K562 (cell line): Measurements from ENCODE around the gene KCNK1. TPM values are rescaled to one million over a fixed set of nuclear protein-coding genes. Genes with fewer than 3 reads are reported as not detected.

Experiments
- CHD4 ChIP-seq: fragments of 200-600 bp; sonication (generic); IDR thresholded peaks from 3 replicates; pipeline ENCODE4 v1.6.1; 2012; ENCODE audit warnings: low read depth, mild to moderate bottlenecking, mixed read lengths, low read length, inconsistent platforms; ENCODE audit not compliant: insufficient read depth, insufficient replicate concordance, poor library complexity, severe bottlenecking
- CREM ChIP-seq: IDR thresholded peaks from 2 replicates; pipeline ENCODE4 v1.6.1; 2014; ENCODE audit warnings: antibody characterized with exemption, low read depth
- GABPB2 ChIP-seq: fragments of 250-450 bp; sonication (Bioruptor Pico); conservative IDR thresholded peaks from 2 replicates; pipeline ENCODE4 v1.5.1; 2021; ENCODE audit warnings: mild to moderate bottlenecking
- MAFG ChIP-seq: fragments of 450-650 bp; conservative IDR thresholded peaks from 2 replicates; pipeline ENCODE4 v1.6.1; 2016; ENCODE audit warnings: missing genetic modification characterization, missing compliant biosample characterization
- MYC ChIP-seq, 2 experiments: fragments of 250-450 bp in 1 of 2; sonication (Bioruptor Pico) in 1 of 2; IDR thresholded peaks; 2 replicates each; pipeline versions ENCODE4 v1.5.1 to v1.6.1; 2012 to 2021; ENCODE audit warnings: low read depth in 2 of 2, borderline replicate concordance in 1 of 2, improper control_type of control experiment in 1 of 2, low read length in 1 of 2, mild to moderate bottlenecking in 1 of 2, moderate library complexity in 1 of 2
- NFE2 ChIP-seq: IDR thresholded peaks from 2 replicates; pipeline ENCODE4 v1.6.1; 2014; ENCODE audit warnings: antibody characterized with exemption, low read depth
- POLR2A ChIP-seq: fragments of 450-650 bp; conservative IDR thresholded peaks from 2 replicates; pipeline ENCODE4 v1.6.1; 2016
- PTRF ChIP-seq: fragments of 450-650 bp; IDR thresholded peaks from 2 replicates; pipeline ENCODE4 v1.6.1; 2016; ENCODE audit warnings: mild to moderate bottlenecking, missing genetic modification characterization, missing compliant biosample characterization
- RFX7 ChIP-seq: fragments of 250-450 bp; sonication (Bioruptor Pico); IDR thresholded peaks from 2 replicates; pipeline ENCODE4 v1.5.1; 2021; ENCODE audit warnings: mild to moderate bottlenecking
- RHOXF2B ChIP-seq: fragments of 250-450 bp; sonication (Bioruptor Pico); conservative IDR thresholded peaks from 2 replicates; pipeline ENCODE4 v1.5.1; 2021
- TCF3 ChIP-seq: sonication (generic); formaldehyde crosslinking; IDR thresholded peaks from 2 replicates; pipeline ENCODE4 v1.4.0; 2020; ENCODE audit warnings: mild to moderate bottlenecking, missing genetic modification reagents
- TOE1 ChIP-seq, 2 experiments: fragments of 450-650 bp in 1 of 2; sonication (generic) in 1 of 2; formaldehyde crosslinking in 1 of 2; IDR thresholded peaks; 2 replicates each; pipeline versions ENCODE4 v1.7.1 to v1.8.0; 2016 to 2022; ENCODE audit warnings: borderline replicate concordance in 2 of 2, mild to moderate bottlenecking in 2 of 2, antibody characterized with exemption in 1 of 2, inconsistent platforms in 1 of 2, low read depth in 1 of 2, missing genetic modification reagents in 1 of 2, moderate library complexity in 1 of 2
- ZEB2 ChIP-seq: fragments of 450-650 bp; IDR thresholded peaks from 2 replicates; pipeline ENCODE4 v1.6.1; 2016
- ZKSCAN3 ChIP-seq: fragments of 250-450 bp; sonication (Bioruptor Pico); IDR thresholded peaks from 2 replicates; pipeline ENCODE4 v1.4.0; 2020
- polyA plus RNA-seq, 8 experiments: library from polyadenylated mRNA; depleted of rRNA in 4 of 8; stranded (reverse) in 5 of 8; unstranded in 3 of 8; fragments of >200 nt; fragmentation: Nextera tagmentation in 2 of 8; fragmentation: Illumina TruSeq in 1 of 8; extraction: Ambion mirVana in 2 of 8; extraction: Trizol in 1 of 8; gene quantifications; 2 replicates each; pipeline versions ENCODE4 v1.2.1 to v1.2.3, GENCODE V29; 2011 to 2014; ENCODE audit warnings: inconsistent platforms in 1 of 8, missing spikeins in 1 of 8
- total RNA-seq, 7 experiments: library from RNA; depleted of rRNA in 6 of 7; stranded (reverse); fragments of >200 nt in 6 of 7; fragmentation: Illumina TruSeq in 2 of 7; extraction: Trizol in 2 of 7; gene quantifications; 2 replicates each; pipeline versions ENCODE4 v1.2.1 to v1.2.3, GENCODE V29; 2011 to 2021; ENCODE audit warnings: low replicate concordance in 1 of 7
- TF ChIP-seq, protein P1 (sequence below): IDR thresholded peaks from 3 replicates; pipeline ENCODE4 v1.6.1; 2011; ENCODE audit warnings: borderline replicate concordance, mild to moderate bottlenecking, moderate library complexity; ENCODE audit not compliant: insufficient read length; ENCODE audit errors: extremely low read depth
- TF ChIP-seq, protein P2 (sequence below): fragments of 450-650 bp; IDR thresholded peaks from 2 replicates; pipeline ENCODE4 v1.6.1; 2016; ENCODE audit warnings: antibody characterized with exemption
- TF ChIP-seq, protein P3 (sequence below): fragments of 450-650 bp; IDR thresholded peaks from 2 replicates; pipeline ENCODE4 v1.6.1; 2016; ENCODE audit warnings: mild to moderate bottlenecking
- TF ChIP-seq, protein P4 (sequence below): sonication (generic); formaldehyde crosslinking; IDR thresholded peaks from 2 replicates; pipeline ENCODE4 v1.8.1; 2023; ENCODE audit warnings: mild to moderate bottlenecking, missing genetic modification reagents

Gene KCNK1
- total and polyA plus RNA-seq, 9 of the 15 experiments (the other 6 are each of a cell fraction or from before 2014, with no cell fraction given): 3.1 to 22.7 (median 6.0) TPM

DNA sequence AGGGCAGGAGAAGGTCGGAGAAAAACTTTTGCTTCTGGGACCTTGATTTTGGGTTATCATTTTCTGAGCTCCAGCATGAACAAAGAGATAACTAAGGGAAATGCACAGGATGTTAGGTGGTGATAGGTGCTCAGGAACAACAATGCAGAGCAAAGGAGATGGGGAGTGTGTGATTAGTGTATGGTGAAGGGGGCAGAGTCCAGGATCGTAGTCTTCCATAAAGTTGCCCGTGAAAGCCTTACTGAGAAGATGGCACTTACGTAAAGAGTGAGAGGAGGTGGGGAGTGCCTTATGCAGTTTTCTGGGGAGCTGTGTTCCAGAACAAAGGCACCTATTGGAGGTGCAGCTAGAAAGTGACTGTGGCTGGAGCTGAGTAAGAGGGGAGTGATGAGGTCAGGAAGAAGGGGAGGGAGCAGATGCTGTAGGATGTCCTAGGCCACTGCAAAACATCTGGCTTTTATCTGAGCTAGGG is 11.6 kb downstream of the KCNK1 start (continued):
- TF ChIP-seq TOE1 (IDR thresholded peaks at IDR 0.05; ENCODE audit: borderline replicate concordance) (0 out of 2 replicates have a peak, but pooled peaks have one; percentile 53), TOE1 (CRISPR knock-in tag; IDR thresholded peaks at IDR 0.05; ENCODE audit: borderline replicate concordance, low read depth) (no peak), ZKSCAN3 (CRISPR knock-in tag) (no peak), TCF3 (CRISPR knock-in tag) (peak; percentile 60), NFE2 (no peak), ZEB2 (peak; percentile 75; the same call in 1 of the 2 replicates), PTRF (no peak), CREM (no peak), CHD4 (no peak), RHOXF2B (CRISPR knock-in tag) (no peak), POLR2A (no peak), MYC (IDR thresholded peaks at IDR 0.05; ENCODE audit: low read depth, low read length) (no peak), MYC (CRISPR knock-in tag; IDR thresholded peaks at IDR 0.05; ENCODE audit: borderline replicate concordance, low read depth) (no peak), MAFG (tag) (no peak), GABPB2 (no peak), RFX7 (CRISPR knock-in tag) (no peak)
- TF ChIP-seq, protein P1, sequence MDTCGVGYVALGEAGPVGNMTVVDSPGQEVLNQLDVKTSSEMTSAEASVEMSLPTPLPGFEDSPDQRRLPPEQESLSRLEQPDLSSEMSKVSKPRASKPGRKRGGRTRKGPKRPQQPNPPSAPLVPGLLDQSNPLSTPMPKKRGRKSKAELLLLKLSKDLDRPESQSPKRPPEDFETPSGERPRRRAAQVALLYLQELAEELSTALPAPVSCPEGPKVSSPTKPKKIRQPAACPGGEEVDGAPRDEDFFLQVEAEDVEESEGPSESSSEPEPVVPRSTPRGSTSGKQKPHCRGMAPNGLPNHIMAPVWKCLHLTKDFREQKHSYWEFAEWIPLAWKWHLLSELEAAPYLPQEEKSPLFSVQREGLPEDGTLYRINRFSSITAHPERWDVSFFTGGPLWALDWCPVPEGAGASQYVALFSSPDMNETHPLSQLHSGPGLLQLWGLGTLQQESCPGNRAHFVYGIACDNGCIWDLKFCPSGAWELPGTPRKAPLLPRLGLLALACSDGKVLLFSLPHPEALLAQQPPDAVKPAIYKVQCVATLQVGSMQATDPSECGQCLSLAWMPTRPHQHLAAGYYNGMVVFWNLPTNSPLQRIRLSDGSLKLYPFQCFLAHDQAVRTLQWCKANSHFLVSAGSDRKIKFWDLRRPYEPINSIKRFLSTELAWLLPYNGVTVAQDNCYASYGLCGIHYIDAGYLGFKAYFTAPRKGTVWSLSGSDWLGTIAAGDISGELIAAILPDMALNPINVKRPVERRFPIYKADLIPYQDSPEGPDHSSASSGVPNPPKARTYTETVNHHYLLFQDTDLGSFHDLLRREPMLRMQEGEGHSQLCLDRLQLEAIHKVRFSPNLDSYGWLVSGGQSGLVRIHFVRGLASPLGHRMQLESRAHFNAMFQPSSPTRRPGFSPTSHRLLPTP: no peak
- TF ChIP-seq, protein P2, sequence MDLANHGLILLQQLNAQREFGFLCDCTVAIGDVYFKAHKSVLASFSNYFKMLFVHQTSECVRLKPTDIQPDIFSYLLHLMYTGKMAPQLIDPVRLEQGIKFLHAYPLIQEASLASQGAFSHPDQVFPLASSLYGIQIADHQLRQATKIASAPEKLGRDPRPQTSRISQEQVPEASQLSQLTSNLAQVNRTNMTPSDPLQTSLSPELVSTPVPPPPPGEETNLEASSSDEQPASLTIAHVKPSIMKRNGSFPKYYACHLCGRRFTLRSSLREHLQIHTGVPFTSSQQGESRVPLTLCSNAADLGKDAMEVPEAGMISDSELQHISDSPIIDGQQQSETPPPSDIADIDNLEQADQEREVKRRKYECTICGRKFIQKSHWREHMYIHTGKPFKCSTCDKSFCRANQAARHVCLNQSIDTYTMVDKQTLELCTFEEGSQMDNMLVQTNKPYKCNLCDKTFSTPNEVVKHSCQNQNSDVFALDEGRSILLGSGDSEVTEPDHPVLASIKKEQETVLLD: peak; percentile 27; the same call in 1 of the 2 replicates
- TF ChIP-seq, protein P3, sequence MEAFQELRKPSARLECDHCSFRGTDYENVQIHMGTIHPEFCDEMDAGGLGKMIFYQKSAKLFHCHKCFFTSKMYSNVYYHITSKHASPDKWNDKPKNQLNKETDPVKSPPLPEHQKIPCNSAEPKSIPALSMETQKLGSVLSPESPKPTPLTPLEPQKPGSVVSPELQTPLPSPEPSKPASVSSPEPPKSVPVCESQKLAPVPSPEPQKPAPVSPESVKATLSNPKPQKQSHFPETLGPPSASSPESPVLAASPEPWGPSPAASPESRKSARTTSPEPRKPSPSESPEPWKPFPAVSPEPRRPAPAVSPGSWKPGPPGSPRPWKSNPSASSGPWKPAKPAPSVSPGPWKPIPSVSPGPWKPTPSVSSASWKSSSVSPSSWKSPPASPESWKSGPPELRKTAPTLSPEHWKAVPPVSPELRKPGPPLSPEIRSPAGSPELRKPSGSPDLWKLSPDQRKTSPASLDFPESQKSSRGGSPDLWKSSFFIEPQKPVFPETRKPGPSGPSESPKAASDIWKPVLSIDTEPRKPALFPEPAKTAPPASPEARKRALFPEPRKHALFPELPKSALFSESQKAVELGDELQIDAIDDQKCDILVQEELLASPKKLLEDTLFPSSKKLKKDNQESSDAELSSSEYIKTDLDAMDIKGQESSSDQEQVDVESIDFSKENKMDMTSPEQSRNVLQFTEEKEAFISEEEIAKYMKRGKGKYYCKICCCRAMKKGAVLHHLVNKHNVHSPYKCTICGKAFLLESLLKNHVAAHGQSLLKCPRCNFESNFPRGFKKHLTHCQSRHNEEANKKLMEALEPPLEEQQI: peak; percentile 28; the same call in 1 of the 2 replicates
- TF ChIP-seq, protein P4, sequence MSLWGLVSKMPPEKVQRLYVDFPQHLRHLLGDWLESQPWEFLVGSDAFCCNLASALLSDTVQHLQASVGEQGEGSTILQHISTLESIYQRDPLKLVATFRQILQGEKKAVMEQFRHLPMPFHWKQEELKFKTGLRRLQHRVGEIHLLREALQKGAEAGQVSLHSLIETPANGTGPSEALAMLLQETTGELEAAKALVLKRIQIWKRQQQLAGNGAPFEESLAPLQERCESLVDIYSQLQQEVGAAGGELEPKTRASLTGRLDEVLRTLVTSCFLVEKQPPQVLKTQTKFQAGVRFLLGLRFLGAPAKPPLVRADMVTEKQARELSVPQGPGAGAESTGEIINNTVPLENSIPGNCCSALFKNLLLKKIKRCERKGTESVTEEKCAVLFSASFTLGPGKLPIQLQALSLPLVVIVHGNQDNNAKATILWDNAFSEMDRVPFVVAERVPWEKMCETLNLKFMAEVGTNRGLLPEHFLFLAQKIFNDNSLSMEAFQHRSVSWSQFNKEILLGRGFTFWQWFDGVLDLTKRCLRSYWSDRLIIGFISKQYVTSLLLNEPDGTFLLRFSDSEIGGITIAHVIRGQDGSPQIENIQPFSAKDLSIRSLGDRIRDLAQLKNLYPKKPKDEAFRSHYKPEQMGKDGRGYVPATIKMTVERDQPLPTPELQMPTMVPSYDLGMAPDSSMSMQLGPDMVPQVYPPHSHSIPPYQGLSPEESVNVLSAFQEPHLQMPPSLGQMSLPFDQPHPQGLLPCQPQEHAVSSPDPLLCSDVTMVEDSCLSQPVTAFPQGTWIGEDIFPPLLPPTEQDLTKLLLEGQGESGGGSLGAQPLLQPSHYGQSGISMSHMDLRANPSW (CRISPR knock-in tag): no peak
